ENCODE results near the gene NOL7.

The NOL7 gene

GRCh38 chr6:13615792-13616120, 621 bp downstream of the NOL7 start:
- peak overlapping the region; percentile 97 for H3K9ac ChIP-seq
- TF ChIP-seq Cebpa-rat (IDR thresholded peaks at IDR 0.05), result no peak
- H3K36me3 ChIP-seq, result peaks cover 32% of the 10 kb centered on the region
- peaks cover 43% of the 10 kb centered on the region for H4K20me1 ChIP-seq
- H3K9me3 ChIP-seq, result no peaks in the 10 kb centered on the region
- no peaks in the 10 kb centered on the region for H3K27me3 ChIP-seq
- peak overlapping the region; percentile 98 for H3K27ac ChIP-seq
- peaks cover 43% of the 10 kb centered on the region for H3K4me1 ChIP-seq
- H3K4me2 ChIP-seq, result peak overlapping the region; percentile 92
- H3K4me3 ChIP-seq, result peak overlapping the region; percentile 82

GRCh38 chr6:13617066-13617465, 1.9 kb downstream of the NOL7 start:
- 0 out of 2 replicates have a peak overlapping the region, but pooled peaks have one; percentile 97 for H3K9ac ChIP-seq
- H3K4me3 ChIP-seq, result no peak overlapping the region
- peaks cover 45% of the 10 kb centered on the region for H3K36me3 ChIP-seq

GRCh38 chr6:13624871-13625288, 9.7 kb downstream of the NOL7 start:
- H3K9me3 ChIP-seq, result no peaks in the 10 kb centered on the region
- no peak overlapping the region for H3K27ac ChIP-seq
- no peak overlapping the region for H3K4me2 ChIP-seq
- H3K4me3 ChIP-seq, result no peak overlapping the region
- no peaks in the 10 kb centered on the region for H3K27me3 ChIP-seq
- H3K4me1 ChIP-seq, result no peaks in the 10 kb centered on the region
- peaks cover 97% of the 10 kb centered on the region for H3K36me3 ChIP-seq
- no peak for TF ChIP-seq Cebpa-rat (IDR thresholded peaks at IDR 0.05)
- peaks cover 69% of the 10 kb centered on the region; the same call in 1 of the 2 replicates for H4K20me1 ChIP-seq
- H3K9ac ChIP-seq, result no peak overlapping the region

More at GRCh38 chr6:13617066-13617465, 1.9 kb downstream of the NOL7 start:
- peak overlapping the region; percentile 92 for H3K4me2 ChIP-seq
- no peak overlapping the region for H3K27ac ChIP-seq
- peaks cover 34% of the 10 kb centered on the region for H3K4me1 ChIP-seq
- H4K20me1 ChIP-seq, result peaks cover 55% of the 10 kb centered on the region
- H3K9me3 ChIP-seq, result no peaks in the 10 kb centered on the region
- TF ChIP-seq Cebpa-rat (IDR thresholded peaks at IDR 0.05), result no peak
- H3K27me3 ChIP-seq, result no peaks in the 10 kb centered on the region

- H3K4me1 ChIP-seq, result no peaks in the 10 kb centered on the region
- H3K27ac ChIP-seq, result no peak overlapping the region
- peaks cover 38% of the 10 kb centered on the region for H4K20me1 ChIP-seq
- H3K36me3 ChIP-seq, result peaks cover 100% of the 10 kb centered on the region
- no peak for TF ChIP-seq Cebpa-rat (IDR thresholded peaks at IDR 0.05)
- H3K9me3 ChIP-seq, result no peaks in the 10 kb centered on the region
- H3K4me3 ChIP-seq, result no peak overlapping the region
- no peaks in the 10 kb centered on the region for H3K27me3 ChIP-seq
- H3K9ac ChIP-seq, result no peak overlapping the region
- no peak overlapping the region for H3K4me2 ChIP-seq
Observed at GRCh38 chr6:13629459-13630116, 14.5 kb downstream of the NOL7 start.

GRCh38 chr6:13630499-13630898, 15.4 kb downstream of the NOL7 start:
- Histone ChIP-seq H3K9me3 (no peaks in the 10 kb centered on the region), H3K9ac (no peak overlapping the region), H3K4me2 (no peak overlapping the region), H3K27ac (no peak overlapping the region), H3K36me3 (peaks cover 96% of the 10 kb centered on the region), H3K4me1 (no peaks in the 10 kb centered on the region), H4K20me1 (peaks cover 29% of the 10 kb centered on the region; the same call in 1 of the 2 replicates), H3K4me3 (no peak overlapping the region), H3K27me3 (no peaks in the 10 kb centered on the region)
- TF ChIP-seq Cebpa-rat (IDR thresholded peaks at IDR 0.05), result no peak

- peaks cover 92% of the 10 kb centered on the region for H3K36me3 ChIP-seq
- no peaks in the 10 kb centered on the region for H3K4me1 ChIP-seq
- no peaks in the 10 kb centered on the region for H3K9me3 ChIP-seq
- no peak overlapping the region for H3K27ac ChIP-seq
- H3K4me2 ChIP-seq, result no peak overlapping the region
- peaks cover 28% of the 10 kb centered on the region for H4K20me1 ChIP-seq
- no peak overlapping the region for H3K9ac ChIP-seq
- no peak overlapping the region for H3K4me3 ChIP-seq
- no peaks in the 10 kb centered on the region for H3K27me3 ChIP-seq
- no peak for TF ChIP-seq Cebpa-rat (IDR thresholded peaks at IDR 0.05)
Observed at GRCh38 chr6:13633343-13633742, 18.2 kb downstream of the NOL7 start.

- Histone ChIP-seq H3K9ac (no peak overlapping the region), H3K4me3 (no peak overlapping the region), H3K27ac (no peak overlapping the region), H3K9me3 (no peaks in the 10 kb centered on the region), H3K27me3 (no peaks in the 10 kb centered on the region), H4K20me1 (peaks cover 9% of the 10 kb centered on the region; the same call in 1 of the 2 replicates), H3K4me1 (no peaks in the 10 kb centered on the region), H3K4me2 (no peak overlapping the region), H3K36me3 (peaks cover 88% of the 10 kb centered on the region)
- no peak for TF ChIP-seq Cebpa-rat (IDR thresholded peaks at IDR 0.05)
Observed at GRCh38 chr6:13635948-13636658, 21.0 kb downstream of the NOL7 start.

- Histone ChIP-seq H3K9me3 (no peaks in the 10 kb centered on the region), H4K20me1 (peaks cover 9% of the 10 kb centered on the region; the same call in 1 of the 2 replicates), H3K4me2 (no peak overlapping the region), H3K9ac (no peak overlapping the region), H3K27ac (no peak overlapping the region), H3K27me3 (no peaks in the 10 kb centered on the region), H3K4me3 (no peak overlapping the region), H3K4me1 (no peaks in the 10 kb centered on the region), H3K36me3 (peaks cover 82% of the 10 kb centered on the region)
- no peak for TF ChIP-seq Cebpa-rat (IDR thresholded peaks at IDR 0.05)
Observed at GRCh38 chr6:13638014-13638413, 22.9 kb downstream of the NOL7 start.

GRCh38 chr6:13638626-13639025, 23.5 kb downstream of the NOL7 start:
- Histone ChIP-seq H3K36me3 (peaks cover 82% of the 10 kb centered on the region), H3K4me2 (no peak overlapping the region), H3K4me1 (no peaks in the 10 kb centered on the region), H3K4me3 (no peak overlapping the region), H3K9ac (no peak overlapping the region), H4K20me1 (peaks cover 9% of the 10 kb centered on the region; the same call in 1 of the 2 replicates), H3K27me3 (no peaks in the 10 kb centered on the region), H3K9me3 (no peaks in the 10 kb centered on the region), H3K27ac (no peak overlapping the region)
- TF ChIP-seq Cebpa-rat (IDR thresholded peaks at IDR 0.05), result no peak

- no peak for TF ChIP-seq Cebpa-rat (IDR thresholded peaks at IDR 0.05)
- H4K20me1 ChIP-seq, result peaks cover 14% of the 10 kb centered on the region
- H3K9me3 ChIP-seq, result no peaks in the 10 kb centered on the region
- H3K4me1 ChIP-seq, result no peaks in the 10 kb centered on the region
- H3K4me2 ChIP-seq, result no peak overlapping the region
- no peak overlapping the region for H3K4me3 ChIP-seq
- no peak overlapping the region for H3K27ac ChIP-seq
- peaks cover 73% of the 10 kb centered on the region for H3K36me3 ChIP-seq
- H3K27me3 ChIP-seq, result no peaks in the 10 kb centered on the region
- no peak overlapping the region for H3K9ac ChIP-seq
Observed at GRCh38 chr6:13641315-13641714, 26.2 kb downstream of the NOL7 start.
